Liver (tissue), 9 donors: ENCODE results near the gene CREBBP. TPM values are rescaled to one million over a fixed set of nuclear protein-coding genes. Genes with fewer than 3 reads are reported as not detected.

Experiments used
- DNase-seq: peaks from one replicate; pipeline ENCODE4 v3.0.0-alpha.2; 2017; ENCODE audit warnings: low spot score
- H3K27ac ChIP-seq, 2 donors: one replicate each; pipeline ENCODE4 v1.7.0; 2013; ENCODE audit warnings: inconsistent platforms in 2 of 2, low read length in 2 of 2, control low read depth in 1 of 2, low read depth in 1 of 2, mild to moderate bottlenecking in 1 of 2
- H3K27me3 ChIP-seq, 4 donors: one replicate each; pipeline versions ENCODE4 v1.6.1 to v1.7.0; 2013; ENCODE audit warnings: low read length in 3 of 4, inconsistent platforms in 1 of 4, mild to moderate bottlenecking in 1 of 4, moderate library complexity in 1 of 4; ENCODE audit not compliant: control insufficient read depth in 4 of 4, insufficient read depth in 4 of 4
- H3K36me3 ChIP-seq, 4 donors: one replicate each; pipeline versions ENCODE4 v1.6.1 to v1.7.0; 2013; ENCODE audit warnings: low read length in 3 of 4, mild to moderate bottlenecking in 3 of 4, low read depth in 1 of 4, moderate library complexity in 1 of 4; ENCODE audit not compliant: control insufficient read depth in 4 of 4, insufficient read depth in 3 of 4
- H3K4me1 ChIP-seq, 4 donors: one replicate each; pipeline versions ENCODE4 v1.6.1 to v1.7.0; 2013; ENCODE audit warnings: low read length in 3 of 4, mild to moderate bottlenecking in 3 of 4, moderate library complexity in 1 of 4; ENCODE audit not compliant: control insufficient read depth in 4 of 4, insufficient read depth in 4 of 4
- H3K4me3 ChIP-seq, 3 donors: one replicate each; pipeline versions ENCODE4 v1.6.1 to v1.7.0; 2013; ENCODE audit warnings: low read length in 3 of 3, control low read depth in 1 of 3, low read depth in 1 of 3, mild to moderate bottlenecking in 1 of 3
- H3K9ac ChIP-seq, 2 donors: one replicate each; pipeline ENCODE4 v1.7.0; 2013; ENCODE audit warnings: low read length in 2 of 2, mild to moderate bottlenecking in 2 of 2, moderate library complexity in 2 of 2, control low read depth in 1 of 2, low read depth in 1 of 2
- H3K9me3 ChIP-seq, 4 donors: one replicate each; pipeline versions ENCODE4 v1.6.1 to v1.7.0; 2013; ENCODE audit warnings: low read length in 3 of 4; ENCODE audit not compliant: control insufficient read depth in 4 of 4
- FOXA1 ChIP-seq: IDR thresholded peaks from 2 replicates; pipeline ENCODE4 v1.6.1; 2016; ENCODE audit warnings: antibody characterized with exemption
- GABPA ChIP-seq, 2 donors: IDR thresholded peaks in 1 of 2; conservative IDR thresholded peaks in 1 of 2; 2 replicates each; pipeline ENCODE4 v1.6.1; 2016; ENCODE audit warnings: antibody characterized with exemption in 2 of 2, mild to moderate bottlenecking in 1 of 2, moderate library complexity in 1 of 2
- HNF4A ChIP-seq, 2 donors: conservative IDR thresholded peaks; 2 replicates each; pipeline ENCODE4 v1.6.1; 2016; ENCODE audit warnings: antibody characterized with exemption in 2 of 2, mild to moderate bottlenecking in 2 of 2
- HNF4G ChIP-seq: IDR thresholded peaks from 2 replicates; pipeline ENCODE4 v1.6.1; 2016; ENCODE audit warnings: antibody characterized with exemption
- JUND ChIP-seq, 2 donors: IDR thresholded peaks; 2 replicates each; pipeline ENCODE4 v1.6.1; 2016; ENCODE audit warnings: antibody characterized with exemption in 2 of 2
- RAD21 ChIP-seq, 2 donors: IDR thresholded peaks; 2 replicates each; pipeline ENCODE4 v1.6.1; 2016; ENCODE audit warnings: antibody characterized with exemption in 2 of 2, mild to moderate bottlenecking in 2 of 2
- SP1 ChIP-seq: IDR thresholded peaks from 2 replicates; pipeline ENCODE4 v1.6.1; 2018; ENCODE audit warnings: antibody characterized with exemption, mild to moderate bottlenecking
- TAF1 ChIP-seq: conservative IDR thresholded peaks from 2 replicates; pipeline ENCODE4 v1.6.1; 2016; ENCODE audit warnings: antibody characterized with exemption, mild to moderate bottlenecking
- YY1 ChIP-seq: IDR thresholded peaks from 2 replicates; pipeline ENCODE4 v1.6.1; 2016; ENCODE audit warnings: antibody characterized with exemption, mild to moderate bottlenecking
- WGBS: extraction: QIAGEN DNeasy Blood & Tissue Kit; methylation state at CpG from one replicate; pipeline ENCODE4 v1.1.7; 2013; 5-methylcytosine and 5-hydroxymethylcytosine counted together
- polyA plus RNA-seq, 2 donors: library from polyadenylated mRNA; stranded (reverse) in 1 of 2; unstranded in 1 of 2; fragments of 200-250 nt in 1 of 2; fragments of >200 nt in 1 of 2; fragmentation: Nextera tagmentation in 1 of 2; extraction: Ambion mirVana in 1 of 2; gene quantifications; one replicate each; pipeline versions ENCODE4 v1.2.1 to v1.2.3, GENCODE V29; 2013 to 2015
- total RNA-seq, 2 donors: library from RNA; depleted of rRNA; stranded (reverse); fragments of >200 nt; gene quantifications; one replicate each; pipeline ENCODE4 v1.2.3, GENCODE V29; 2014
- TF ChIP-seq, protein P1 (sequence below): fragments of 150-350 bp; IDR thresholded peaks from 2 replicates; pipeline ENCODE4 v1.5.1; 2017; ENCODE audit warnings: improper control_type of control experiment, low read depth, low read length; ENCODE audit not compliant: missing input control
- TF ChIP-seq, protein P2 (sequence below): IDR thresholded peaks from 2 replicates; pipeline ENCODE4 v1.6.1; 2016; ENCODE audit warnings: antibody characterized with exemption
- TF ChIP-seq, protein P3 (sequence below): IDR thresholded peaks from 2 replicates; pipeline ENCODE4 v1.6.1; 2016; ENCODE audit warnings: antibody characterized with exemption
- TF ChIP-seq, protein P4 (sequence below): IDR thresholded peaks from 2 replicates; pipeline ENCODE4 v1.6.1; 2016; ENCODE audit warnings: antibody characterized with exemption
- TF ChIP-seq, protein P5 (sequence below): IDR thresholded peaks from 2 replicates; pipeline ENCODE4 v1.6.1; 2016; ENCODE audit warnings: antibody characterized with exemption, mild to moderate bottlenecking
- donor health status: healthy.
- donor health status: healthy.
- donor health status: healthy.
- donor health status: healthy.
- donor health status: healthy.

The CREBBP gene
- total and polyA plus RNA-seq, 4 donors = 7.0 to 25.8 (median 19.5) TPM

DNA sequence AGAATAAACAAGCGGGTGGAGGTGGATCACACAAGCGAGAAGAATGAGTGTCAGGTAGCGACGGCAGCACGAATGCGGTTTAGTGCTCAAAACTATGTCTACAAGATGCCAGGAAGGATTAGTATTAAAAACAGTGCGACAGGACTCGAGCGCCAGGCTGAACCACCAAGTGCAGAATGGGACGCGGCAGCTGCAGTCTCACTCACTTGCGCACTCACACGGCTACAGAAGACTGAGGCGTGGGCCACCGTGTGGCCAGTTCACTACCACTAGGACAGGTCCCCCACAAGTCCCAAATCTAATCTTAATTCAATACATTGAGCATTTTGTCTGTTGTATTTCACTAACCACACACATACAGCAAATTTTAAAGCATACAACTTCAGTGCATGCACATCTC, 127.5 kb downstream of the CREBBP start:
- WGBS = 97% methylated on average over 15 of the region's 15 CpGs
- H3K9ac ChIP-seq = no peak overlapping the region

DNA sequence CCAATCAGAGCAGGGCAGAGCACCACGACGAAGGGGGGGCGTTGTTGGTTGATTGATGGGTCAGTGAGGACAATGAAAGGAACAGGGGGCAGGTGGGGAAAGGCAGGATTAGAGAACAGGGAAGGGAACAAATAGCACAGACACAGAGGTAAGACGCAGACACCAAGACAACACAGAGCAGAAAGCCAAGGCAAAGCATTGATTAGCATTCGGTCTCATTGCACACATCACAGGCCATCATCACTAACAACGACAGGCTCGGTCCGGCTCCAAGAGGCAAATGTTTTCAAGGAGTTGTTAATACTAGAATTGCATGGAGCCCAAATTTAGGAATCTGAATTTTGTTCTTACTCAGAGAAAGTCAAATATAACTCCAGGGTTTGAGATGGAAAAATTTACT, 128.6 kb downstream of the CREBBP start:
- Histone ChIP-seq H3K9ac (no peak overlapping the region), H3K27ac (no peak overlapping the region), H3K27me3 (no peaks in the 10 kb centered on the region), H3K4me3 (no peak overlapping the region), H3K4me1 (peaks cover 0 to 18% (median 12%) of the 10 kb centered on the region in 4 donors), H3K36me3 (peaks cover 3 to 39% (median 17%) of the 10 kb centered on the region in 4 donors), H3K9me3 (no peaks in the 10 kb centered on the region)
- no peak for TF ChIP-seq JUND (IDR thresholded peaks at IDR 0.05)
- TF ChIP-seq, protein P1, sequence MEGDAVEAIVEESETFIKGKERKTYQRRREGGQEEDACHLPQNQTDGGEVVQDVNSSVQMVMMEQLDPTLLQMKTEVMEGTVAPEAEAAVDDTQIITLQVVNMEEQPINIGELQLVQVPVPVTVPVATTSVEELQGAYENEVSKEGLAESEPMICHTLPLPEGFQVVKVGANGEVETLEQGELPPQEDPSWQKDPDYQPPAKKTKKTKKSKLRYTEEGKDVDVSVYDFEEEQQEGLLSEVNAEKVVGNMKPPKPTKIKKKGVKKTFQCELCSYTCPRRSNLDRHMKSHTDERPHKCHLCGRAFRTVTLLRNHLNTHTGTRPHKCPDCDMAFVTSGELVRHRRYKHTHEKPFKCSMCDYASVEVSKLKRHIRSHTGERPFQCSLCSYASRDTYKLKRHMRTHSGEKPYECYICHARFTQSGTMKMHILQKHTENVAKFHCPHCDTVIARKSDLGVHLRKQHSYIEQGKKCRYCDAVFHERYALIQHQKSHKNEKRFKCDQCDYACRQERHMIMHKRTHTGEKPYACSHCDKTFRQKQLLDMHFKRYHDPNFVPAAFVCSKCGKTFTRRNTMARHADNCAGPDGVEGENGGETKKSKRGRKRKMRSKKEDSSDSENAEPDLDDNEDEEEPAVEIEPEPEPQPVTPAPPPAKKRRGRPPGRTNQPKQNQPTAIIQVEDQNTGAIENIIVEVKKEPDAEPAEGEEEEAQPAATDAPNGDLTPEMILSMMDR = no peak
- TF ChIP-seq, protein P2, sequence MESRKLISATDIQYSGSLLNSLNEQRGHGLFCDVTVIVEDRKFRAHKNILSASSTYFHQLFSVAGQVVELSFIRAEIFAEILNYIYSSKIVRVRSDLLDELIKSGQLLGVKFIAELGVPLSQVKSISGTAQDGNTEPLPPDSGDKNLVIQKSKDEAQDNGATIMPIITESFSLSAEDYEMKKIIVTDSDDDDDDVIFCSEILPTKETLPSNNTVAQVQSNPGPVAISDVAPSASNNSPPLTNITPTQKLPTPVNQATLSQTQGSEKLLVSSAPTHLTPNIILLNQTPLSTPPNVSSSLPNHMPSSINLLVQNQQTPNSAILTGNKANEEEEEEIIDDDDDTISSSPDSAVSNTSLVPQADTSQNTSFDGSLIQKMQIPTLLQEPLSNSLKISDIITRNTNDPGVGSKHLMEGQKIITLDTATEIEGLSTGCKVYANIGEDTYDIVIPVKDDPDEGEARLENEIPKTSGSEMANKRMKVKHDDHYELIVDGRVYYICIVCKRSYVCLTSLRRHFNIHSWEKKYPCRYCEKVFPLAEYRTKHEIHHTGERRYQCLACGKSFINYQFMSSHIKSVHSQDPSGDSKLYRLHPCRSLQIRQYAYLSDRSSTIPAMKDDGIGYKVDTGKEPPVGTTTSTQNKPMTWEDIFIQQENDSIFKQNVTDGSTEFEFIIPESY = no peak
- no peak for DNase-seq
- 97% methylated on average over 8 of the region's 8 CpGs for whole genome bisulfite sequencing

More for the DNA sequence above, 127.5 kb downstream of the CREBBP start:
- H3K9me3 ChIP-seq = no peaks in the 10 kb centered on the region
- H3K27me3 ChIP-seq = no peaks in the 10 kb centered on the region
- H3K27ac ChIP-seq = no peak overlapping the region
- H3K4me3 ChIP-seq = no peak overlapping the region
- DNase-seq = no peak
- peaks cover 0 to 18% (median 12%) of the 10 kb centered on the region in 4 donors for H3K4me1 ChIP-seq
- TF ChIP-seq SP1 = no peak
- no peak for TF ChIP-seq JUND (IDR thresholded peaks at IDR 0.05)
- TF ChIP-seq TAF1 = no peak
- TF ChIP-seq FOXA1 = no peak
- TF ChIP-seq HNF4G = no peak
- TF ChIP-seq, protein P3, sequence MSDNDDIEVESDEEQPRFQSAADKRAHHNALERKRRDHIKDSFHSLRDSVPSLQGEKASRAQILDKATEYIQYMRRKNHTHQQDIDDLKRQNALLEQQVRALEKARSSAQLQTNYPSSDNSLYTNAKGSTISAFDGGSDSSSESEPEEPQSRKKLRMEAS = no peak
- TF ChIP-seq GABPA (IDR thresholded peaks at IDR 0.05 in 1 of 2, conservative IDR thresholded peaks at IDR 0.05 in 1 of 2) = no peak
- TF ChIP-seq, protein P4, sequence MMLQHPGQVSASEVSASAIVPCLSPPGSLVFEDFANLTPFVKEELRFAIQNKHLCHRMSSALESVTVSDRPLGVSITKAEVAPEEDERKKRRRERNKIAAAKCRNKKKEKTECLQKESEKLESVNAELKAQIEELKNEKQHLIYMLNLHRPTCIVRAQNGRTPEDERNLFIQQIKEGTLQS = no peak
- no peak for TF ChIP-seq RAD21 (IDR thresholded peaks at IDR 0.05)
- no peak for TF ChIP-seq HNF4A (conservative IDR thresholded peaks at IDR 0.05)
- no peak for TF ChIP-seq YY1
- peaks cover 5 to 44% (median 23%) of the 10 kb centered on the region in 4 donors for H3K36me3 ChIP-seq

DNA sequence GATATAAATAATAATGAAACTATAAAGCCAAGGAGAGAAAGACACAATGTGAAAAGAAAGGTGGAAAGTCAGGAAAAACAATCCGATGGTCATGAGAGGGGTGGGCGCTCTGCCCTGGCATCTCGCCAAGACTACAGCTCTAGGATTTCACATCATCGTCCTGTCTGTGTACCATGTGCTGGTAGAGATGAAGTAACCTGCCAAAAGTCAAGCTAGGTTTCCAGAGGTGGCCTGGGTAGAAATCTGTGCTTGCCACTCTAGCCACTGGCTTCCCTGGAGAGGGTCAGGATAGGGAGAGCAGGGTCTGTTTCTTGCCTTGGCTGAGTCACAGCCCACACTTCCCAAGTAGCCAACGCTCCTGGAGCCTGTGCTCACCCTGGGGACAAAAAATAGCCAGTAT, 132.2 kb downstream of the CREBBP start:
- Histone ChIP-seq H3K9me3 (no peaks in the 10 kb centered on the region), H3K36me3 (peaks cover 5 to 58% (median 33%) of the 10 kb centered on the region in 4 donors), H3K4me1 (peaks cover 0 to 3% (median 0%) of the 10 kb centered on the region in 4 donors), H3K27me3 (no peaks in the 10 kb centered on the region), H3K27ac (no peak overlapping the region), H3K9ac (no peak overlapping the region), H3K4me3 (no peak overlapping the region)
- DNase-seq = no peak
- 73% methylated on average over 5 of the region's 5 CpGs for WGBS
- TF ChIP-seq SP1 = no peak
- no peak for TF ChIP-seq GABPA (IDR thresholded peaks at IDR 0.05 in 1 of 2, conservative IDR thresholded peaks at IDR 0.05 in 1 of 2)
- no peak for TF ChIP-seq HNF4A (conservative IDR thresholded peaks at IDR 0.05)
- TF ChIP-seq, protein P5, sequence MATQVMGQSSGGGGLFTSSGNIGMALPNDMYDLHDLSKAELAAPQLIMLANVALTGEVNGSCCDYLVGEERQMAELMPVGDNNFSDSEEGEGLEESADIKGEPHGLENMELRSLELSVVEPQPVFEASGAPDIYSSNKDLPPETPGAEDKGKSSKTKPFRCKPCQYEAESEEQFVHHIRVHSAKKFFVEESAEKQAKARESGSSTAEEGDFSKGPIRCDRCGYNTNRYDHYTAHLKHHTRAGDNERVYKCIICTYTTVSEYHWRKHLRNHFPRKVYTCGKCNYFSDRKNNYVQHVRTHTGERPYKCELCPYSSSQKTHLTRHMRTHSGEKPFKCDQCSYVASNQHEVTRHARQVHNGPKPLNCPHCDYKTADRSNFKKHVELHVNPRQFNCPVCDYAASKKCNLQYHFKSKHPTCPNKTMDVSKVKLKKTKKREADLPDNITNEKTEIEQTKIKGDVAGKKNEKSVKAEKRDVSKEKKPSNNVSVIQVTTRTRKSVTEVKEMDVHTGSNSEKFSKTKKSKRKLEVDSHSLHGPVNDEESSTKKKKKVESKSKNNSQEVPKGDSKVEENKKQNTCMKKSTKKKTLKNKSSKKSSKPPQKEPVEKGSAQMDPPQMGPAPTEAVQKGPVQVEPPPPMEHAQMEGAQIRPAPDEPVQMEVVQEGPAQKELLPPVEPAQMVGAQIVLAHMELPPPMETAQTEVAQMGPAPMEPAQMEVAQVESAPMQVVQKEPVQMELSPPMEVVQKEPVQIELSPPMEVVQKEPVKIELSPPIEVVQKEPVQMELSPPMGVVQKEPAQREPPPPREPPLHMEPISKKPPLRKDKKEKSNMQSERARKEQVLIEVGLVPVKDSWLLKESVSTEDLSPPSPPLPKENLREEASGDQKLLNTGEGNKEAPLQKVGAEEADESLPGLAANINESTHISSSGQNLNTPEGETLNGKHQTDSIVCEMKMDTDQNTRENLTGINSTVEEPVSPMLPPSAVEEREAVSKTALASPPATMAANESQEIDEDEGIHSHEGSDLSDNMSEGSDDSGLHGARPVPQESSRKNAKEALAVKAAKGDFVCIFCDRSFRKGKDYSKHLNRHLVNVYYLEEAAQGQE = no peak
- no peak for TF ChIP-seq HNF4G
- TF ChIP-seq, protein P1 = no peak
- no peak for TF ChIP-seq RAD21 (IDR thresholded peaks at IDR 0.05)
- TF ChIP-seq, protein P2 = no peak
